Suppressor macrophage treated with lipopolysaccharide for 1 hour (primary cell): ENCODE measurements around the gene DLG1.
"Not testable (repeated sequence)": the region's sequence is repeated elsewhere in the genome, so short reads cannot be mapped to it uniquely, and the experiment has no call there.

Source experiments
- DNase-seq, 3 donors: peaks; one replicate each; pipeline ENCODE4 v3.0.0-alpha.2; 2020 to 2022

The DLG1 gene

GRCh38 chr3:197239857-197240256 lies 58.6 kb downstream of the DLG1 start:
- DNase-seq = no peak

DNA sequence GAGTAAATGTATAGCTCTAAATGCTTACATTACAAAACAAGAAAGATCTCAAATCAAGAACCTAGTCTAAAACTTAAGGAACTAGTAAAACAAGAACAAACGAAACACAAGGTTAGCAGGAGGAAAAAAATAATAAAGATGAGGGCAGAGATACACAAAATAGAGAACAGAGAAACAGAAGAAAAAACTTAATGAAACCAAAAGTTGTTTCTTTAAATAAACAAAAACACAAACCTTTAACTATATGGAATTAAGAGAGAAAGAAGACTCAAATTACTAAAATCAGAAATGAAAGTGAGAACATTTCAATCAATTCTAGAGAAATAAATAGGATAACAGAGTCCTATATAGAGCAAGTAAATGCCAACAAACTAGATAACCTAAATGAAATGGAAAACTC lies 59.6 kb downstream of the DLG1 start:
- no peak for DNase-seq

GRCh38 chr3:197237897-197238296 lies 60.5 kb downstream of the DLG1 start:
- DNase-seq = no peak

DNA sequence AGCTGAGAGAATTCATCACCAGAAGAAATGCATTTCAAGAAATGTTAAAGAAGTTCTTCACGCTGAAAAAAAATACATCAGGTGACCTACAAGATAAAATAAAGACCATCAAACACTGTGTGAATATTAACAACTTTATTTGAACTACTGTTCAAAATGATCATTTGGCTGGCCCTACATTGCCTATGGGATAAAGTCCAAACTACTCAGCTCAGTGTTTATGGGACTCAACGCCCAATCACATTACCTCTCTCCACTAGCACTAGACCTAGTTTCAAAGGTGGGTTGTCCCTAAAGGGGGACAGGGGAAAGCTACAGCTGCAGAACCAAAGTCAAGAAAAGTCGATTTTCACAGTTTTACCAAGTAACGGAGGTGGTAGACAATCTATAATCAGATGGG lies 62.0 kb downstream of the DLG1 start:
- no peak for DNase-seq

DNA sequence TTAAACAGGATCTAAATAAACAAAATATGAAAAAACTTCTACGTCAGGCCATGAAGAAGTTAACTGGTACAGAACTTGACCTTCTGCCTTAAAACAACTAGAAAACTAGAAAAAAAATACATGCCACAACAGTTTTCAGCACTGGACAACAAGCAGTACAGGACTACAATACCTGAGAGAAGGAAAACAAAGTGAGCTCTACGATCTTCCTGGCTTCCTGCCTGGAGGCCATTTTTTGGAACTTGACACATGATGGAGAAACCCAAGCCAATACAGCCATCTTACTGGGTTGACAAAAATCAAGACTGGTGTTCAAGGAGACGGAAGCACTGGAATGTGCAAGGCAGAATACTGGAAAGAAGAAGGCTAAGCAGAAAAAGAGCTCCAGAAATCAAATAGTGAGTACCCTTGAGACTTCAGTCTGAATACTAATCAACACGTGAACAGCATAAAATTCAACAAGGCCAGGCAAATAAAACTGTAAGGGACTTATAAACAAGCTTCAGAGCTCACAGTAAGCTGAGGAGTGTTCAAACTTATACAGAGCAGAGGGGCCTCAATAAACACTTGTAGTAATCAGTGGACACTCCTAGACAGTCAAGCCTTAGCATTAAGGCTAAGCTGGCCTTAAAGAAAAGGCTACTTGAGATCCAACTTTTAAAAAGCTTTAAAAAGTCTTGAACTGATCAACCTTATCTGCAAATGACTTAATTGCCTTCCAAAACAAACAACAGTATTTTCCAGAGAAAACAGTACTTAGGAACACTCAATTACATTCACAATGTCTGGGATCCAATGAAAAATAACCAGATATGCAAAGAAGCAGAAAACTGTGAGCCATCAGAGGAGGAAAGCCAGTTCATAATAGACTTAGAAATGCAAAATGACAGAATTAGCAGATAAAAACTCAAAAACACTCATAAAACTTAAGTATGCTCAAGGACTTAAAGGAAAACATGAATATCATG lies 63.2 kb downstream of the DLG1 start:
- DNase-seq = no peak

DNA sequence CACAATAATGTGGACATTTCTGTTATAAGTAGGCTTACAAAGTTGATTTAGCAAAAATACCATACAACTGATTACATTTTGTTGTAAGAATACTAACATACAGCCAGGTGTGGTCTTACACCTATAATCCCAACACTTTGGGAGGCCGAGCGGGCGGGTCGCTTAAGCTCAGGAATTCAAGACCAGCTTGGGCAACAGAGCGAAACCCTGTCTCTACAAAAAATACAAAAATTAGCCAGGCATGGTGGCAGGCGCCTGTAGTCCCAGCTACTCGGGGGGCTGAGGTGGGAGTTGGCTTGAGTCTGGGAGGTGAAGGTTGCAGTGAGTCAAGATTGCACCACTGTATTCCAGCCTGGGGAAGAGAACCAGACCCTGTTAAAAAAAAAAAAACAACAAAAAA lies 67.1 kb downstream of the DLG1 start:
- DNase-seq = no peak

- no peak for DNase-seq
Measured at GRCh38 chr3:197229836-197230235, 68.6 kb downstream of the DLG1 start.

DNA sequence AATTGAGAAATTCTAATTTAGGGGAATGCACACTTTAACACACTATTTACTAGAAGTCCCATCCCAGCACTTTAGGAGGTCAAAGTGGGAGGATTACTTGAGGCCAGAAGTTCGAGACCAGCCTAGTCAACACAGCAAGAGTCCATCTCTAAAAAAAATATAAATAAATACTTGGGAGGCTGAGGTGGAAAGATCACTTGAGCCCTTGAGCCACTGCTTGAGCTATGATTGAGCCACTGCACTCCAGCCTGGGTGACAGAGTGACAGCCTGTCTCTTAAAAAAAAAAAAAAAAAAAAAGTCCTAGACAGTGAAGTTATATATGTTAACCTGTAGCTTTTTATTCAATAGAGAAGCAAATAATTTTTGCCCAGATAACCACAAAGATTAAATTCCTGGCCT lies 69.2 kb downstream of the DLG1 start:
- DNase-seq = no peak

GRCh38 chr3:197227780-197228574 lies 70.4 kb downstream of the DLG1 start:
- DNase-seq = no peak

DNA sequence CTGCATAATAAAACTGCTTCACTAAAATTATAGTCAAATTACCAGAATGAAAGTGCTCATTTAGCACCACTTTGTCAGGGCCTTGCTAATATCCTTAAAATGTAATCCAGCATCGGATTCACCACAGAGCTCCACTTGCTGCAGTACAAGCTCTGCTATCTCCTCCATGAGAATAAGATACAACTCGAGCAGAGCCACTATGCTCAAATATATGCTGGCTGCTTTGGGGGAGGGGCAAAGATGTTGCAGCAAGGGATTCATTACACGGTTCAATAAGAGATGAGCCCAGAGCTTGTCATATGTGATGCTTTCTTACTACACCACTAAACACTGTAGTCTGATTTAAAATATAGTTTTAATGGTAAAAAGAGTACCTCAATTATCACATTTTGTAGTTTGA lies 72.2 kb downstream of the DLG1 start:
- no peak for DNase-seq

DNA sequence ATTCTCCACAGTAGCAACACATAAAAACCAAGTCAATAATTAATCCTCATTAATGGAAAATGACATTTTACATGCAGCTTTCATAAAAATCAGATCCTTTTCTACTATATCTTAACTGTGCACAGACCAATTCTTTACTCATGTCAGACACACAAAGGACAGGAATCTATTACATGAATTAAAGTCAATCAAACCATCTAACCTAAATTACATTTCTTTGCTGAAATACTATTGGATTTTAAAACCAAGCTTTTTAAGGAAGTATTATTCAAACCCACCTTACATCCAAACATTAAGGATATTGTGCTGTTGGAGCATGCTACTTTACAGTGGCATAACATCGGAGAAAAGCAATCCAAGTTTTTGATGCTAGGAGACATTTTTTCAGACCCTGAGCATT lies 72.8 kb downstream of the DLG1 start:
- no peak for DNase-seq

DNA sequence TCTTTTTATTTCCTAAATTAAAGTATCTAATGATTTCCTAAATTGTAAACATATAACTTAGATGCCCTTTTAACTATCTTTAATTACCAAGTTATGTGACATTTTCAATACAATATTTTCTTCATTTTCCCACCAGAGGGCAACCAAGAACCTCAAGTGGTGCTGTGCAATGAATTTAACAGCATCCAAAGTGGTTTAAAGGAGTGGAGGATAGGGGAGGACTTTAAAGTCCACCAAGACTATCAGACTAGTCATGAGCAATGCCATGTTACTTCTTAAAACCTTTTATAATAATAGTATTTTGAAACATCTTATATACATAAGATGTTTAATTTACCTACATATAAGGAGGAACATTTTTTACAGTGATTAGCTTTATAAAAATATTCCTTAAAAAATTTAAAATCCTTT lies 74.4 kb downstream of the DLG1 start:
- DNase-seq = peak; percentile 48 to 72 (median 64)

DNA sequence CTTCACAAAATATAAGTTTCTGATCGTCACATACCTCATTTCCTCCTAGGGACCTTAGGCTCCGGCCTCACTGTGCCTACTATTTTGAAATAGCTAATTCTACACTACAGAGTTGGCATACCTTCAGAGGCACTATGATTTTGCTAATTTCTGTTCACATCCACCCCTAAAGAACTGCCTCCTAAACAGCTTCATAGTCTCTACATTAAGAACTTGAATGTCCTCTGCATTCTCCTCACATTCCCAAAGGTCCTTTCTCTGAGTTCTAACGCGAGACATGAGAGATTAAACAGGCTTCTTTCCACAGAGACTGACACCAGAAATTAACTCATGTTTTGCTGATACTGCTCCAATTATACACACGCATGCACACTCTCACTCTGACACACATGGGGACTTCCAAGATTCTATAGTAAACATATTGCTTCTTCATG lies 75.5 kb downstream of the DLG1 start:
- DNase-seq = no peak

- no peak for DNase-seq
Measured at GRCh38 chr3:197219619-197220018, 78.8 kb downstream of the DLG1 start.

GRCh38 chr3:197218210-197218609 lies 80.2 kb downstream of the DLG1 start:
- no peak for DNase-seq

DNA sequence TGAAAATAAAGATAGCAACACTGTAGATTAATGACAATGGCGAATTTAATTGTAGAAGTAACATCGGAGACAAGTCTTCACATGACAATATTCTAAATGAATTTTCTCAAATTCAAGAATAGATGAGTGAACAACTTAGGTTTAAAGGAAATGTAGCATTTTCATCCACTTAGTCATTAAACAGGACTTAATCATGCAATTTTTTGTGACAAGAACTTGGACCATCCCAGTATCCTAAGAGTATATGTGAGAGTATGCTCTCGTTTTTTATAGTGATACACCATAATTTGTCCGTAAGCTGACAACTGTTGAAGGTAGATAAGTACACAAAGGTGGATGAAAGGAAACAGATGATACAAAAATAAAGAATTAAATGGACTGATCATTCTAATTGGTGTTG lies 81.5 kb downstream of the DLG1 start:
- DNase-seq = no peak

- DNase-seq = no peak
Measured at GRCh38 chr3:197216169-197216860, 82.1 kb downstream of the DLG1 start.

DNA sequence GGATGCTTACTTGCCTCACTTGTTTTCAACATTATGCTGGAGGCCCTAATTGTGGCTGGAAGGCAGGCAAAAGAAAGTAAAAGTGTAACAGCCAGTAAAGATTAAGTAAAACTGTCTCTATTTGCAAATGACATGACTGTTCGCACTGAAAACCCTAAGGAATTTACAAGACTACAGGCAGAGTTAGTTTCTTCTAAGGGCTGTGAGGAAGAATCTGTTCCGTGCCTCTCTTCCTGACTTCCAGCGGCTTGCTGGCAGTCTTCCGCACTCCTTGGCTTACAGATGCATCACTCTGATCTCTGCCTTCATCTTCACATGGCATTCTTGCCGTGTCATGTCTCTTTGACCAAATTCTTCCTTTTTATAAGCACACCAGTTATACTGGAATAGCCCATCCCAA lies 86.1 kb downstream of the DLG1 start:
- DNase-seq = no peak

DNA sequence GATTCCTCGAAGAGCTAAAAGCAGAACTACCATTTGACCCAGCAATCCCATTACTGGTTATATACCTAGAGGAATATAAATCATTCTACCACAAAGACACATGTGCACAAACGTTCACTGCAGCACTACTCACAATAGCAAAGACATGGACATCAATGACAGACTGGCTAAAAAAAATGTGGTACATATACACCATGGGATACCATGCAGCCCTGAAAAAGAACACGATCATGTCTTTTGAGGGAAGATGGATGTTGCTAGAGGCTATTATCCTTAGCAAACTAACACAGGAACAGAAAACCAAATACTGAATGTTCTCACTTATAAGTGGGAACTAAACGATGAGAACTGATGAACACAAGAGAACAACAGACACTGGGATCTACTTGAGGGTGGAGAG lies 86.7 kb downstream of the DLG1 start:
- not testable (repeated sequence) for DNase-seq

DNA sequence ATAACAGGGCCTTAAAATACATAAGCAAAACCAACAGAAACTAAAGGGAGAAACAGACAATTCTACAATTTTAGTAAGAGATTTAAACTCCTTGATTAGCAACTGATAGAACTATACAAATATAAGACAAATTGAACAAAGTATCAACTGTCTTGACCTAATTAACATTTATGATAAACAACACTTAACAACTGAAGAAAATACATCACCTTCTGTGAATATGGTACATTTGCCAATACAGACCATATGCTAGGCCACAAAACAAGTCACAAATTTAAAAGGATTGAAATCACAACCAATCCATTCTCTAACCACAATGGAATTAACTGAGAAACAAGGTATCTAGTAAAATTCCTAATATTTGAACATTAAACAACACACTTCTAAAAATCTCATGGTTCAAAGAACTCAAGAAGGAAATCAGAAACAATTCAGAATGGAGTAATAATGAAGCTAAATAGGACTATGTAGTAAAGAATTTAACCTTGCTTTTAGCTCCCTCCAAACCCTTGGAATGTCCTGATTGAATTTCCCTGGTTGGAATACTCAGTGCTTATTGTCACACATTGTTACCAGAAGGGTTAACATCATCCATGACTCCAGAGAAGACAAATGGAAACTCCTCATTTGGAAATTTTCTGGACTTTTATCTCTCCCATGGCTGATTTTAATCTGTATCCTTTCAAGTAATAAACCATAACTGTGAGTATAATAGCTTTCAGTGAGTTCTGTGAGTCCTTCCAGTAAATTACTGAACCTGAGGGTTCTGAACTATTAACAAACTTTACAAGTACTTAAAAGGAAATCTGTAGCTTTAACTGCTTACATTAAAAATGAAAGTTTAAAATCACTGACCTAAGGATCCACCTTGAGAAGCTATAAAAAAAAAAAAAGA lies 88.8 kb downstream of the DLG1 start:
- peak in 2 of 3 donors; percentile 17 to 37 for DNase-seq

DNA sequence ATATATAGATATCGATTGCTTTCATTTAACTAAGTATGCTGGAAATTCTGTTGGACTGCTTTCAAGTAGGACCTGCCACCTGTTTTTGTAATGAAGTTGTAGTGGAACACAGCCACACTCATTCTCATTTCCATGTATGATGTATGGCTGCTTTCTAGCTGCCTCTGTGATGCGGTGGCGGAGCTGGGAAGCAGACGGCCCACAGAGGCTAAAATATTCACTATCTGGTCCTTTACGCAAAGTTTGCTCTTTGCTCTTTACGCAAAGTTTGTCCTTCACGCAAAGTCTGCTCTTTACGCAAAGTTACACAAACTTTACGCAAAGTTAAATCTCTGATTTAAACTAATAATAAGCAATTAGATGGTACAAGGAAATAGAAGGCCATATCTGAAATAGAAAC lies 91.5 kb downstream of the DLG1 start:
- no peak for DNase-seq

DNA sequence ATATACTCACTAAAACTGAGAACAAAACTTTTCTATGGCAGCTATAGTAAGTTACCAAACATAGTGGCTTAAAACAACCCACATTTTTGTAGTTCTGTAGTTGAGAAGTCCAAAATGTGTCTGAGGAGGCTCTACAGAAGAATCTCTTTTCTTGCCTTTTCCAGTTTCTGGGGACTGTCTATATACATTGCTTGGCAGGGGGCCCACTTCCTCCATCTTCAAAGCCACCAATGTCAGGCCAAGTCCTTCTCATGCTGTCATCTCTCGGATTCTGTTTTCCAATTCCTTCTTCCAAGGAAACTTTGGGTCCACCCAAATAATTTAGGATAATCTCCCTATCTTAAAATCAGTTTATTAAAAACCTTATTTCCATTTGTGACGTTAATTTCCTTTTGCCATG lies 92.7 kb downstream of the DLG1 start:
- peak in 1 of 3 donors; percentile 10 for DNase-seq
